NCI-H2081 treated with DMSO at 0.1 percent for 48 hours (cell line): ENCODE results near the gene SLC22A2.

Experiments
- DNase-seq: peaks from one replicate; lab custom pipeline; 2025; lab: John Stamatoyannopoulos, UW

The SLC22A2 gene

DNA sequence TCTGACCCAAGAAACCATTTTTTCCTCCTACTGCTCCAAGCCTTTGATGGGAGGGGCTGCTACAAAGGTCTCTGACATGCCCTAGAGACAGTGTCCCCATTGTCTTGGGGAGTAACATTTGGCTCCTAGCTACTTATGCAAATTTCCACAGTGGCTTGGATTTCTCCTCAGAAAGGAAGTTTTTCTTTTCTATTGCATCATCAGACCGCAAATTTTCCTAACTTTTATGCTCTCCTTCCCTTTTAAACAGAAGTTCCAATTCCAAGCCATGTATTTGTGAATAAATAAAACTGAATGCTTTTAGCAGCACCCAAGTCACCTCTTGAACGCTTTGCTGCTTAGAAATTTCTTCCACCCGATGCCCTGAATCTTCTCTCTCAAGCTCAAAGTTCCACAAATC is 51.0 kb downstream of the SLC22A2 start:
- DNase-seq = no peak

DNA sequence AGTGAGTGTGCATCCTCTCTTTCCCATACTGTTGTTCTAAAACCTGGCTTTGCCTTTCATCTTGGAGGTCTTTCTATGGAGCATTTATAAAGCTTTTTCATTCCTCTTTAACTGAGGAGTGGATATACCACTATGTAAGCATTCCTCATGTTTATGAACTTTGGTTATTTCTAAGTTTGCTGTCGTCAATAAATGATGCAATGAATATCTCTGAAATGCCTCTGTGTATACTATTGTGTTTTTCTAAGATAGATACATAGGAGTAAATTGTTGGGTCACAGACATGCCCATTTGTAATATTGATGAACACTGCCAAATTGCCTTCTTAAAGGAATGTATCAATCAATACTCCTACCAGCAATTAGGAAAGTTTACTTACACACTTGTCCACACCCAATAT is 53.9 kb downstream of the SLC22A2 start:
- DNase-seq = no peak

DNA sequence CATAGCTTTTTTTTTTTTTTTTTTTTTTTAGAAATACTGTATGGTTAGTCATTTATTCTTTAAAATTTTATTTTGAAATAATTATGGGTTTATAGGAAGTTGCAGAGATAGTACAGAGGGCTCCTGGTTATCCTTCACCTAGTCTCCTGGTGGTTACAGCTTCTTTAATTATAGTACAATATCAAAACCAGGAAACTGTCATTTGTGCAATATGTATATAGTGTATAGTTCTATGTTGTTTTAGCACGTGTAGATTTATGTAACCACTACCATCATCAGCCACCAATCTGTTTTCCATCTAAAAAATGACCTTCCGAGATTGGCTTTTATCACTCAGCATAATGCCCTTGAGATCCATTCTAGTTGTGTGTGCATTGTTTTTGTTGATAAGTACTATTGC is 54.7 kb downstream of the SLC22A2 start:
- no peak for DNase-seq

DNA sequence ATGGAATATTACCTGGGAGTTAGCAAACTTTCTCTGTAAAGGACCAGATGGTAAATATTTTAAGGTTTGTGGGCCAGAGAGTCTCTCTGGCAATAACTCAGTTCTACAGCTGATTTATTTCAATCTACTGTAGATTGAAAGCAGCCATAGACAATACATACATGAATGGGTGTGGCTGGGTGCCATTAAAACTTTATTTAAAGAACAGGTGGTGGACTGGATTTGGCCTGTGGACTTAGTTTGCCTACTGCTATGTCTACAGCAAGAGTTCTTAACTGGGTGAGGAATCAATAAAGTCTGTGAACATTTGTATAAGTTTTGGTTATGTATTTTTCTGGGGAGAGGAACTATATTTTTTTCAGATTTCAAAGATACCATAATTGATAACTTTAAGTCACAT is 55.1 kb downstream of the SLC22A2 start:
- no peak for DNase-seq

DNA sequence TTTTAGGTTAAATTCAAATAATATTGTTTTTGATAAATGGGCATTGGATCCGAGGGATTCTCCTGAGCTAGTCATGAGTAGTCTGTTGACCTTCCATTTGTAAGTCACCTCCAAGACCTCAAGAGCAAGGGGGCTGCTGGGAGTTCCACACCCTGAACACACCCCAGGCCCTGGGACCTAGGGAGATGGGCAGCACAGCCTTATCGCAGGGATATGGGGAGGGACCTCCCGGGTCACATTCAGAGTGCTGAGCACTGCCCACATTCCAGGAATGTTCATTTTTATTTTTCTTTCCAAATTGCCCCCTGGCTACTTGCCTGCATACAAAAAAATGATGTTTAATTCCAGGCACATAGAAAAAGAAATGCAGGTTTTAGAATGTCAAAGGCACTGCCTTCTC is 55.5 kb downstream of the SLC22A2 start:
- no peak for DNase-seq

DNA sequence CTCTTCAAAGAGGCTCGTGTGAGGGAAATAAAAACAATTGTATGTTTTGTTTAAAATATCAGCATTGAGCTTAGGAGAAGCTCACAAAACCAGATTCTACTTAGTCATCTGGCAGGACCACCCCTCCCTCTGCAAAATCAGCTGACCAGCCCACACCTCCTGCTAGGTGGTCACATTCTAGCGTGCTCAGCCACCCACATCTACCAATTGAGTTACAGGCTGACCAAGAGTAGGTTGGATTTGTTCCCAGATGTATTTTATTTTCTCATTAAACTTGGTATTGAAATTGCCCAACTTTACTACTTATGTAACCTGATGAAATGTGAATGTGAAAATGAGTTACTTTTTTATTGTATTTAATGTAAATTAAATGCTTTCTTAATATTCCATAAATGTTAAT is 56.2 kb downstream of the SLC22A2 start:
- DNase-seq = no peak

DNA sequence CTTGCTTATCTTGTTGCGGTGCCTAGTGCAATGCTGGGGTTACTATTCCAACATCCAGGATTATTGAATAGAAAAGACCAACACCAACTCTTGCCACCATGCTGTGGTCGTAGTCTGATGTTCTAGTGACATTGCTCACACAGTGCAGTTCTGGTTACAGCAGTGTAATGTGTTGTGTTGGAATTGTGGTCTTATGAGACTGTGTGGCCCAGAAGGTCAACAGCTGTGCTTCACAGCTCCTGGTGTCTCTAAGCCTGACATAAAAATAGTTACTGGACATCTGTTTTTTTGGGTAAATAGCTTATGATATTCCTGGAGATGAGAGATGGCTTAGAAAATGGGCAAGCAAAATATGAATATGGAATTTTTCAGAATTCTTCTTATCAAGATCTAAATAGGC is 57.6 kb downstream of the SLC22A2 start:
- DNase-seq = no peak

DNA sequence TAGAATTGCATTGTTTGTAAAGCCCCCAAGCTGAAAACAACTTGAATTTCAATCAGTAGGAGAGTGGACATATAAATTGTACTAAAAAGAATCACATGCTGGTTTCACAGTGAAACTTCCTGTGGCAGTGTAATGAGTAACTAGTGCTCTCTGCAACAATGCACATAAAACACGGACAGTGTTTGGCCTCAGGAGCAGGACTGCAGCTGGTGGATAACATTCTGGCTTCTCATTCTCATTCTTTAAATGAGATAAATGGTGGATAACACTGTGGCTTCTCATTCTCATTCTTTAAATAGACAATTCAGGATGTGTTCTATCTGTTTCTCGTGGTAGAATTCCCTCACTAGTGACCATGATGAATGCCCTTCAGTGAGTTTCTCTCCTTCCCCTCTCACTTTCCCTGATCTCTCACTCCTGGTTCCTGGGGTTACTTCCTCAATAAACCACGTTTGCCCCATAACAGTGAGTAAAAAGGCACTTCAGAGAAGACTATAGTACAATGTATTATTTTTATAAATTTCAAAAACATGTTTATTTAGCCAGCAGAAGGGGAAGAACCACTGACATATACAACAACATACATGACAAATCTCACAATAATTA is 59.9 kb downstream of the SLC22A2 start:
- no peak for DNase-seq

DNA sequence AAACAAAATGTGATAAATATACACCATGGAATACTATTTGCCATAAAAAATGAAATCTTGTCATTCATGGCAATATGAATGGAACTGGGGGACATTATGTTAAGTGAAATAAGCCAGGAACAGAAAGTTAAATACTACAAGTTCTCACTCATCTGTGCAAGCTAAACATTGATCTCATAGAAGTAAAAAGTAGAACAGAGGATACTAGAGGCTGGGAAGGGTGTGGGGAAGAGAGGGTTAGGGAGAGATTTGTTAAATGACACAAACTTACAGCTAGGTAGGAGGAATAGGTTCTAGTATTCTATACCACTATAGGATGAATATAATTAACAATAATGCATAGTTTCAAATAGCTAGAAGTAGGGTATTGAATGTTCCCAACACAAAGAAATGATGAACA is 61.0 kb downstream of the SLC22A2 start:
- DNase-seq = no peak

DNA sequence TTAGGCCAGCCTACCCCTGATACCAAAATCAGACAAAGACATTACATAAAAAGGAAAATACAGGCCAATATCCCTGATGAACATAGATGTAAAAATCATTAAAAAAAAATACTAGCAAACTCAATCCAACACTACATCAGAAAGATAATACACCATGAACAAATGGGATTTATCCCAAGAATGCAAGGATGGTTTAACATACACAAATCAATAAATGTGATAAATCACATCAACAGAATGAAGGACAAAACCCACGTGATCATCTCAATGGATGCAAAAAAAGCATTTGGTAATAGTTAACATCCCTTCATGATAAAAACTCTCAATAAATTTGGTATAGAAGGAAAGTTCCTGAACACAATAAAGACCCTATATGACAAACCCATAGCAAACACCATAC is 63.8 kb downstream of the SLC22A2 start:
- DNase-seq = no peak

DNA sequence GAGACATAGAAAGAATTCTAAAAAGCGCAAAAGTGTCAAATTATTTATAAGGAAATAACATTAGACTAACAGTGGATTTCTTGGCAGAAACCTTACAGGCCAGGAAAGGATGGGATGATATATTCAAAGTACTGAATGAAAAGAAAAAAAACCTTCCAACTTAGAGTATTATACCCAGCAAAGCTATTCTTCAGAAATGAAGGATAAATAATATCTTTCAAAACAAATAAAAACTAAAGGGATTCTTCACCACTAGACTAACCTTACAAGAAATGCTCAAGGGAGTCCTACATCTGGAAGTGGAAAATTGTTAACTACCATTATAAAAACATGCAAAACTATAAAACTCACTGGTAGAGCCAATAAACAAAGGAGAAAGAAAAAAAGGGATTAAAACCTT is 65.8 kb downstream of the SLC22A2 start:
- DNase-seq = no peak

DNA sequence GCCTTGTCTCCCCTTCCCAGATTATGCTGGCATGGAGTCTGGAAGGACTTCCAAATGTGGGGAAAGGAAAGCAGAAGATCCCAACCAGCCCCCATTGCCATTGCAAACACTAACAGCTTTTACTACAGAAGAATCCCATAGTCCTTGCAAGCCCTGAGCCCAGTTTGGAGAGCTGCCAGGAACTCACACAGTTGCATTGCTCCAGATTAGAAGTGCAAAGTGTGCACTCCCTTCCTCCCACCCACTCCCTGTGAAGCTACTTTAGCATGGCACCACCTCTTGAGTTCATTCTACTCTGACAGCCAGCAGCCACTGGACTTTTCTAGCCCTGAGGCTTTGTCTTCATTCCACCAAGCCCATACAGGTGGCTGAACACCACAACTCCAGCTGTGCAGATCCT is 67.6 kb downstream of the SLC22A2 start:
- DNase-seq = no peak

DNA sequence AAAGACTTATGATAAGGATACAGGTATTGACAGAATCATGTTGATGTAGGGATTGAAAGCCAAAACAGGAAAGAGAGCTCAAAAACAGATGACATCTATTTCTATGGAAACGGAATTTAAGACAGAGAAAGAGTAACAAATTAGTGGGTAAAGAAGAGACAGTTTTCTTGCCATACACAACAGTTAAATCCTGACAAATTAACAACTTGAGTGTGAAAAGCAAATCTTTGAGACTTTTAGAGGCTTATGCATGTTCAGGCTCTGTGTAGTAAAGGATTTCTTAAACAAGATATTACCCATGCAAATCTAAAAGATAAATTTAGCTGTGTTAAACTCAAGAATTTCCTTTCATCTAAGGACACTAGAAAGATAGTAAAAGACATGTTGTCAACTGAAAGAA is 68.5 kb downstream of the SLC22A2 start:
- DNase-seq = no peak

DNA sequence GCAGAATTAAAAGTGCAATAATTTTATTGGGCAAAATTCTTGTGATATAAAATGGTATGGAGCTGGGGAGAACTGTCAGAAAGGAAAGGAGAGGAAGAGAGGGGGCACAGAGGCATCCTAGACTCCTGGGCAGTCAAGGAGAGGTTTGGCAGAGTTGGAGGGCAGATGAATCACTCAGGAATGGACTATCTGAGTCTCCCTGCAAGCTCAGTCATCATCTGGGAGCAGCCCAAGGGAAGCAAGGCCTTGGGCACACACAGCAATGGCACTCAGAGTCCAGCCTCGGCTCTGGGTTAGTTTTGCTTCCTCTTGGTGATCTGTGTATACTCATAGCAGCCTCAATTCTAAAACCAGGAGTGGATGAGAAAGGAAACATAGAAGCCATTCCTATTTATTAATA is 69.8 kb downstream of the SLC22A2 start:
- DNase-seq = no peak

DNA sequence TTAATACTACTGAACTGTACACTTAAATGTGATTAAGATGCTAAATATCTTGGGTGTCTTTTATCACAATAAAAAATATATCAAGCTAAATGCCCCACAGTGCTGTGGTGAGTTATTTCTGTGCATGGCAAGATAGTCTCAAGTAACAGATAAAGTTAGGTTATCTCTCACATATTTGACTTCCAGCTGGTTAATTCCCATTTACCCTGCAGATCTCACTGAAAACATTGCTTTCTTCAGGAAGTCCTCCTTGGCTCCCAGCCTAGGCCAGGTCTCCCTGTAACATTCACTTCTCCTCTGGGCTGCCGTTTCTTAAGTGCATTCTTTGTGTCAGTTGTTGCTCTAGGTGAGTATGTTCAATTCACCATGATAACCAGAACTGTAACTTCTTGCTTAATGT is 77.9 kb downstream of the SLC22A2 start:
- DNase-seq = no peak

DNA sequence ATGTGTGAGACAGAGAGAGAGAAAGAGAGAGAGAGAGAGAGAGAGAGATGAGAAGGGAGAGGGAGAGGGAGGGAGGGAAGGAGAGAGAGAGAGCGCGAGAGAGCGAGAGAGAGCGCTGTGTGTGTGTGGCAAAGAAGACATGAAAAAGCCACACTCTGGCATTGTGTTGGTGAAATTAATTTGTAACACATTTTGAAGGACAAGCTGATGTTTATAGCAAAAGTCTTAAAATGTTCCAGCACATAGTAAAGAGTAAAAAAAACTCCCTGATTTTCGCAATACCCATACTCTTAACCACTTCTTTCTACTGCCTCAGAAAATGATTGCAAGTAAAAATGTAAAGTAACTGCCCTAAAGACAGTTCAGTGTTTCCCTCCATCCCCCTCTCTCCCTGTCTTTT is 80.3 kb downstream of the SLC22A2 start:
- DNase-seq = no peak

DNA sequence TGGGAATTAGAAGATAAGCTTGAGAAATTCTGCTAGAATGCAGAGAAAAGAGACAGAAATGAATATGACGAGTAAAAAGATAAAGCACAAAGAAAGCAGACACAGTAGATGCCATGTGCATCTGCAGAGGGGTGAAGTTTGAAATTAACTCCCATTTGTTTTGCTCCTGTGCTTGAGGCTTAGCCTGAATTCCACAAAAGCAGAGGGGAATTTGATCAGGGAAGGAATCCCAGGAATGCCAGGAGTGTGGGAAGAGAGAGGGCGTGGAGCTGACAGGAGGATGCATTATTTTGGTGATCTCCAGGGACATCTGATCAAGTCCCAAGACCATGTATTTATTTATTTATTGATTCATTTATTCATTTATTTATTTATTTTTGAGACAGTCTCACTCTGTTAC is 81.4 kb downstream of the SLC22A2 start:
- no peak for DNase-seq

DNA sequence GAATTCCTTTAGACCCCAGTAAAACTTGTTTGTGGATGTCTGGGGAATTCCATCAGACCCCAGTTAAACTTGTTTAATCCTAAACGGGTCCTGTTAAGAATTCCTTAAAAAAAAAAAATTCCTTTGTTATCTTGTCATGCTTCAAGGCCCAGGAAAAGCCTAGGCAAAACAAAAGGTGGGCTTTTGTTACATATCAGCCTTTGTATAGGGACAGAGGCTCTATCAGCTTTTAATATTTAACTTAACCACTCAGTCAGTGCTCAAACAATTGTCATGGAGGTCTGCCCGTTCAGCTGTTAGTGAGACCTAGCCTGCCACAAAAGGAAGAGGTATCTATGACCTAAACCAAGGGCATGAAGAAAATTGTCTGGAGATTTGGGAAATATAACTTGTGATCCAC is 83.9 kb downstream of the SLC22A2 start:
- no peak for DNase-seq

DNA sequence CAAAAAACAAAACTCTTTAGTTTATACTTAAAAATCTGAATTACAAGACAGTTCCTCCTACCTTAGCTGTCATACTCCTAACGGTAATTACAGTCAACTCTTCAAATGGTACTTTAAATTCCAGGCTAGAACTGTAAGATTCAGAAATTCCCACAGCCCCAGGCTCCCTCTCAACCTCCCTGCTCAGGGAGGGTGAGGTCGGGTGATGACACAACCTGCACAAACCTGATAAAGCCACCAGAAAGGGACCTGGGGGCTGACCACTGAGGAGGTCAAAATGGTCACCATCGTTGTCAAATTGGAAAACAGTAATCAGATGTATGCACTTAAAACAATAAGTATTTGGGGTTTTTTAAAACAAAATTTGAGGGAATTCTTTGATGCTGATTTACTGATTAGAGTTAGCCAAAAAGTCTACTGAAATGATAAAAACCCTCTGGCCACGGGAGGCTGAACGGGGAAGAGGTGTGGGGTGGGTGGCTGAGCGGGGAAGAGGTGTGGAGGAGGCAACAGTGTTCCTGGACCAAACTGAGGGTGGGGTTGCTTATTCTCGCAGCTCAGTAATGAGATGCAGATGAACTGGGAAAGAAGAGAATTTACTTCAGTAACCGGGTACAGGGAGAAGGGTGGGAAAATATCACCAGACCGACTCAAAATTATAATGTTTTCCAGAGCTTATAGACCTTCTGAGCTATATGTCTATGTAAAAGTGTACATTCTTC is 84.7 kb downstream of the SLC22A2 start:
- no peak for DNase-seq

DNA sequence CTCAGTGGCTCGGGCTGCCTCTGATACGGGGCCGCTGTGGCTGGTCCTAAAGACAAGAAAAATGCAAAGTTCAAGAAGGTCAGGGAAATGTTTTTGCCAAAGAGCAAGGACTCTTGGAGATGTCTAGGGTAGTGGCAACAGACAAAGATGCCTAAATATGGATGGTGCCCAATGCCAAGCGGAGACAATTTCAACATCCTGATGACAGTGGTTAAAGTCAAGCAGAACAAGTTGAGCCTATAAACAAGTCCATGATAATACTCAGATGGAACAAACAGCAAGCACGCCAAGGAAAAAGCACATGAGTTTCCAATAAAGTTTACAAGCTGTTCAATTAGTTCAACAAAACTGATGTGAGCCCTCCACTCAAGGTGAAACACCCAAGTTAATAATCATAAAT is 85.9 kb downstream of the SLC22A2 start:
- DNase-seq = no peak

DNA sequence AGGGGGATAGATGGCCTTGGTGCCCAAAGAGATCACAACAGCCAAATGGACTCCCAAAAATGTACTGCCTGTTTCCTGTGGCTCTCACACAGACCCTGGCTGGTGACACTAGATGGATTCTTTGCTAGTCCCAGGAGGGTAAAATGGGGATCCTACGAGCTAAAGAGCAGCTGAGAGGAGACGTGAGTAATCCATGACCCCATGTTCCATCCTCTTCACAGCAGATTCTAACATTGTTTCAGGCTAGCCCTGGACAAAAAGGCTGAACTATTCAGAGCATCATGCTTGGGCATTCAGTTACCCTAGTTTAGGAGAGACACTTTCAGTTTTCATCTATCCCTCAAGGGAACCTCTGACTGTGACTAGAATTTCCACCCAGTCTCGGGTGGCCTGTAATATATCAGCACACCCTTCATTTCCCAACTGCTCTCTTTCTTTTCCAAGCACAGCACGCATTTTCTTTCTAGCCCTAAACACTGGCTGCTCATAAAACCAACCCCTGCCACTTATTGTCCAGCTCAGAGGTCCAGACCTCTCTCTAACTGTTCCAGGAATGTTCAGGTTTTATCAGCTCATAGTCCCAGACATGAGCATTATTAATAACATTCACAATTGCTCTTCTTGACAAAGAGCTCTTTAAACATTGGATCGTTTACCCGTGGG is 88.5 kb downstream of the SLC22A2 start:
- no peak for DNase-seq

DNA sequence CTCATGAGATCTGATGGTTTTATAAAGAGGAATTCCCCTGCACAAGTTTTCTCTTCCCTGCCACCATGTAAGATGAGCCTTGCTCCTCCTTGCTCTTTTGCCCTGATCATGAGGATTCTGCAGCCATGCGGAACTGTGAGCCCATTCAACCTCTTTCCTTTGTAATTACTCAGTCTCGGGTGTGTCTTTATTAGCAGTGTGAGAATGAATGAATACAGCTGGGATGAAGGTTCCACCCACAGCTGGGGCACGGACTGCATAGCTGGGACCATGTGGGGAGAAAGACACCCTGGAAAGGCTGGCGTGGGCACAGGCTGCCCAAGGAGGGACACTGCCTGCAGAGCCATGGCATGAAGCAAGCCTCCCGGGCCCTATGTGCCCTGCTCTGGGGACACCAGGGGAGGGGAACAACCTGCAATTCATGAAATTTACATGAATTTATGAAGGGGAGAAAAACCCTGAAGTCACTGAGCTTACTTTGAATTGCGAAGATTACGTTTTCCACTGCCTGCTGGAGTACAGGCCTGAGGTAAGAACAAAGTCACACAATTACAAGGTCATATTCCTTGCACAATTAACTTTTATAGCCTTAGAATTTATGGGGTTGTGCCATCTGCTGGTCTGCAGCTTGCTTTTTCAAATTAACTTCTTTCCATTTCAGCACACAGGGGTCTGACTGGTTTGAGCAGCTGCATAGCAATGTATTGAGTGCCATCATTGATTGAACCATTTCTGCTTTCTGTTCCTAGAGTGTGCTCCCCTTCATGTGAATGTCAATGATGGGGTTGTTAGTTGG is 90.8 kb downstream of the SLC22A2 start:
- no peak for DNase-seq
